Activated CD8-positive, alpha-beta memory T cell treated with anti-CD3 and anti-CD28 coated beads, Interleukin-2, amount 50 U/mL, for 4 hours (primary cell): ENCODE data around the gene WHRN.

Experiments used
- DNase-seq: peaks from one replicate; pipeline ENCODE4 v3.0.0-alpha.2; 2020

WHRN gene

GRCh38 chr9:114356792-114357191, 148.5 kb downstream of the WHRN start:
- DNase-seq = no peak

- no peak for DNase-seq
These were observed 149.5 kb downstream of the WHRN start for GRCh38 chr9:114355821-114356220.
